T1000 (cell line): ENCODE measurements around the gene TNPO2.

Experiments
- DNase-seq: peaks from one replicate; lab custom pipeline; 2025; ENCODE audit warnings: mixed read lengths; lab: John Stamatoyannopoulos, UW

The TNPO2 gene

GRCh38 chr19:12723641-12724426, at the start of gene TNPO2:
TNPO2 (minus strand) TSS chr19:12723932; CDS start chr19:12720977, 2,955 bp downstream.
- DNase-seq: no peak

GRCh38 chr19:12772323-12772722, 48.6 kb upstream of the TNPO2 start:
- no peak for DNase-seq

- DNase-seq: no peak
Observed at GRCh38 chr19:12770922-12771321, 47.2 kb upstream of the TNPO2 start.

GRCh38 chr19:12769689-12770088, 46.0 kb upstream of the TNPO2 start:
- DNase-seq: no peak

- DNase-seq: no peak
Observed at GRCh38 chr19:12767666-12768065, 43.9 kb upstream of the TNPO2 start.

GRCh38 chr19:12767150-12767549, 43.4 kb upstream of the TNPO2 start:
- DNase-seq: no peak

GRCh38 chr19:12766051-12766521, 42.4 kb upstream of the TNPO2 start:
- peak; percentile 75 for DNase-seq

- no peak for DNase-seq
Observed at GRCh38 chr19:12764698-12765097, 41.0 kb upstream of the TNPO2 start.

GRCh38 chr19:12763100-12763499, 39.4 kb upstream of the TNPO2 start:
- DNase-seq: no peak

GRCh38 chr19:12759686-12760085, 36.0 kb upstream of the TNPO2 start:
- no peak for DNase-seq

- DNase-seq: no peak
Observed at GRCh38 chr19:12757544-12758274, 34.0 kb upstream of the TNPO2 start.

- no peak for DNase-seq
Observed at GRCh38 chr19:12756150-12756883, 32.6 kb upstream of the TNPO2 start.

- no peak for DNase-seq
Observed at GRCh38 chr19:12754465-12755196, 30.9 kb upstream of the TNPO2 start.

GRCh38 chr19:12752056-12752781, 28.5 kb upstream of the TNPO2 start:
- no peak for DNase-seq

- no peak for DNase-seq
Observed at GRCh38 chr19:12751635-12752034, 27.9 kb upstream of the TNPO2 start, which contains the start of gene BEST2. BEST2 (plus strand) TSS chr19:12751791; CDS start chr19:12752593, 802 bp downstream.

- DNase-seq: no peak
Observed at GRCh38 chr19:12750851-12751250, 27.1 kb upstream of the TNPO2 start.

GRCh38 chr19:12749938-12750521, 26.3 kb upstream of the TNPO2 start:
- peak; percentile 17 for DNase-seq

- DNase-seq: no peak
Observed at GRCh38 chr19:12748489-12748888, 24.8 kb upstream of the TNPO2 start.

- DNase-seq: no peak
Observed at GRCh38 chr19:12745166-12745897, 21.6 kb upstream of the TNPO2 start.

GRCh38 chr19:12737835-12738351, 14.2 kb upstream of the TNPO2 start:
- DNase-seq: no peak
